HEK293 (cell line): ENCODE results near the gene GFI1.

Experiments used
- CTCF ChIA-PET: fragments of 350-600 bp; formaldehyde crosslinking; extraction: SDS; loops from one replicate; lab custom pipeline; 2021; ENCODE audit warnings: antibody characterized with exemption; lab: Yijun Ruan, JAX
- POLR2A ChIA-PET: fragments of 300-600 bp; formaldehyde crosslinking; extraction: SDS; loops from one replicate; lab custom pipeline; 2020; ENCODE audit warnings: antibody characterized with exemption, inconsistent platforms; lab: Yijun Ruan, JAX
- H3K27ac ChIP-seq: fragments of 200-500 bp; sonication (Bioruptor generic); 2 replicates; pipeline ENCODE4 v1.5.1; 2014; ENCODE audit warnings: low read depth, low read length, control low read depth, inconsistent platforms; ENCODE audit errors: extremely low read depth
- H3K36me3 ChIP-seq, 2 experiments: fragments of 200-500 bp in 1 of 2; sonication (Bioruptor generic) in 1 of 2; 1 replicate in 1 of 2; 2 replicates in 1 of 2; pipeline ENCODE4 v1.5.1; 2014 to 2017; ENCODE audit warnings: inconsistent platforms in 2 of 2, low read length in 2 of 2; ENCODE audit not compliant: control insufficient read depth in 2 of 2, insufficient read depth in 1 of 2
- H3K4me1 ChIP-seq: fragments of 200-500 bp; sonication (Bioruptor generic); 2 replicates; pipeline ENCODE4 v1.5.1; 2014; ENCODE audit warnings: mild to moderate bottlenecking, low read length, inconsistent platforms; ENCODE audit not compliant: control insufficient read depth, insufficient read depth
- H3K4me3 ChIP-seq: 2 replicates; pipeline ENCODE4 v1.5.1; 2011; ENCODE audit warnings: low read depth, mild to moderate bottlenecking, control low read depth, low read length, moderate library complexity
- H3K9me3 ChIP-seq: fragments of 200-500 bp; sonication (Bioruptor generic); 2 replicates; pipeline ENCODE4 v1.5.1; 2014; ENCODE audit warnings: low read depth, low read length, inconsistent platforms; ENCODE audit not compliant: control insufficient read depth, insufficient read depth
- BCL11B ChIP-seq: fragments of 450-650 bp; formaldehyde crosslinking; IDR thresholded peaks from 2 replicates; pipeline ENCODE4 v1.5.1; 2016; ENCODE audit warnings: low read depth, missing biosample characterization, missing genetic modification characterization
- ZFP41 ChIP-seq: fragments of 450-650 bp; formaldehyde crosslinking; IDR thresholded peaks from 2 replicates; pipeline ENCODE4 v1.5.1; 2016; ENCODE audit warnings: missing biosample characterization, missing genetic modification characterization, borderline replicate concordance
- ZFP69B ChIP-seq: fragments of 450-650 bp; formaldehyde crosslinking; IDR thresholded peaks from 2 replicates; pipeline ENCODE4 v1.5.1; 2016; ENCODE audit warnings: missing biosample characterization, missing genetic modification characterization
- ZNF202 ChIP-seq: fragments of 450-650 bp; formaldehyde crosslinking; IDR thresholded peaks from 2 replicates; pipeline ENCODE4 v1.5.1; 2016; ENCODE audit warnings: missing biosample characterization, missing genetic modification characterization, borderline replicate concordance
- ZNF221 ChIP-seq: fragments of 450-650 bp; formaldehyde crosslinking; IDR thresholded peaks from 2 replicates; pipeline ENCODE4 v1.5.1; 2017; ENCODE audit warnings: missing biosample characterization, missing genetic modification characterization, borderline replicate concordance
- ZNF311 ChIP-seq: fragments of 450-650 bp; formaldehyde crosslinking; IDR thresholded peaks from 2 replicates; pipeline ENCODE4 v1.5.1; 2017; ENCODE audit warnings: missing biosample characterization, missing genetic modification characterization, borderline replicate concordance
- ZNF354C ChIP-seq: fragments of 450-650 bp; formaldehyde crosslinking; IDR thresholded peaks from 2 replicates; pipeline ENCODE4 v1.5.1; 2016; ENCODE audit warnings: missing biosample characterization, missing genetic modification characterization, low read depth, borderline replicate concordance
- ZNF514 ChIP-seq: fragments of 450-650 bp; formaldehyde crosslinking; IDR thresholded peaks from 2 replicates; pipeline ENCODE4 v1.5.1; 2016; ENCODE audit warnings: missing biosample characterization, missing genetic modification characterization
- ZNF558 ChIP-seq: fragments of 450-650 bp; formaldehyde crosslinking; IDR thresholded peaks from 2 replicates; pipeline ENCODE4 v1.5.1; 2016; ENCODE audit warnings: missing biosample characterization, missing genetic modification characterization
- ZNF560 ChIP-seq: fragments of 450-650 bp; formaldehyde crosslinking; IDR thresholded peaks from 2 replicates; pipeline ENCODE4 v1.5.1; 2017; ENCODE audit warnings: missing biosample characterization, missing genetic modification characterization, borderline replicate concordance
- ZNF660 ChIP-seq: fragments of 450-650 bp; IDR thresholded peaks from 2 replicates; pipeline ENCODE4 v1.5.1; 2018; ENCODE audit warnings: missing biosample characterization, mild to moderate bottlenecking, missing genetic modification characterization
- TF ChIP-seq, protein P1 (sequence below): fragments of 450-650 bp; formaldehyde crosslinking; IDR thresholded peaks from 2 replicates; pipeline ENCODE4 v1.5.1; 2016; ENCODE audit warnings: missing biosample characterization, missing genetic modification characterization
- TF ChIP-seq, protein P2 (sequence below): fragments of 450-650 bp; formaldehyde crosslinking; IDR thresholded peaks from 2 replicates; pipeline ENCODE4 v1.5.1; 2016; ENCODE audit warnings: missing biosample characterization, missing genetic modification characterization, borderline replicate concordance
- TF ChIP-seq, protein P3 (sequence below): fragments of 450-650 bp; formaldehyde crosslinking; IDR thresholded peaks from 2 replicates; pipeline ENCODE4 v1.5.1; 2016; ENCODE audit warnings: missing biosample characterization, missing genetic modification characterization
- TF ChIP-seq, protein P4 (sequence below): fragments of 450-650 bp; formaldehyde crosslinking; IDR thresholded peaks from 2 replicates; pipeline ENCODE4 v1.5.1; 2016; ENCODE audit warnings: missing biosample characterization, missing genetic modification characterization
- TF ChIP-seq, protein P5 (sequence below): fragments of 450-650 bp; formaldehyde crosslinking; conservative IDR thresholded peaks from 2 replicates; pipeline ENCODE4 v1.5.1; 2016; ENCODE audit warnings: low read depth, missing biosample characterization, missing genetic modification characterization

GFI1 gene

DNA sequence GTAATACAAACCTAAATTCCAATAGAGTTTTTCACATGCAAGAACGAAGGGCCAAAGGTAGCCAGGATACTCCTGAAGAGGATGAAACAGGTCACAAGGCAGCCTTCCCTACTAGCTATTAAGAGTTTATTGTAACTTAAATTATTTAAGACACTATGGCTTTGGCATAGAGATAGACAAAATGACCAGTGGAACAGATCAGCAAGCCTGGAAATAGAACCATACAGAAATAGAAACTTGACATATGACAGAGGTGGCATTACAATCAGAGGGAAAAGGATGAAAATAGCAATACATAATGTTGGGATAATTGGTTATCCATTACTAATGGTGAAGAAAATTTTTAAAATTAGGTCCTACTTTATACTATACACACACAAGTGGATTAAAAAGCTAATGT is 16.5 kb downstream of the GFI1 start (continued):
- TF ChIP-seq ZNF202 (tag by site-specific recombination), result no peak
- TF ChIP-seq, protein P1, sequence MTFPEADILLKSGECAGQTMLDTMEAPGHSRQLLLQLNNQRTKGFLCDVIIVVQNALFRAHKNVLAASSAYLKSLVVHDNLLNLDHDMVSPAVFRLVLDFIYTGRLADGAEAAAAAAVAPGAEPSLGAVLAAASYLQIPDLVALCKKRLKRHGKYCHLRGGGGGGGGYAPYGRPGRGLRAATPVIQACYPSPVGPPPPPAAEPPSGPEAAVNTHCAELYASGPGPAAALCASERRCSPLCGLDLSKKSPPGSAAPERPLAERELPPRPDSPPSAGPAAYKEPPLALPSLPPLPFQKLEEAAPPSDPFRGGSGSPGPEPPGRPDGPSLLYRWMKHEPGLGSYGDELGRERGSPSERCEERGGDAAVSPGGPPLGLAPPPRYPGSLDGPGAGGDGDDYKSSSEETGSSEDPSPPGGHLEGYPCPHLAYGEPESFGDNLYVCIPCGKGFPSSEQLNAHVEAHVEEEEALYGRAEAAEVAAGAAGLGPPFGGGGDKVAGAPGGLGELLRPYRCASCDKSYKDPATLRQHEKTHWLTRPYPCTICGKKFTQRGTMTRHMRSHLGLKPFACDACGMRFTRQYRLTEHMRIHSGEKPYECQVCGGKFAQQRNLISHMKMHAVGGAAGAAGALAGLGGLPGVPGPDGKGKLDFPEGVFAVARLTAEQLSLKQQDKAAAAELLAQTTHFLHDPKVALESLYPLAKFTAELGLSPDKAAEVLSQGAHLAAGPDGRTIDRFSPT, result no peak

DNA sequence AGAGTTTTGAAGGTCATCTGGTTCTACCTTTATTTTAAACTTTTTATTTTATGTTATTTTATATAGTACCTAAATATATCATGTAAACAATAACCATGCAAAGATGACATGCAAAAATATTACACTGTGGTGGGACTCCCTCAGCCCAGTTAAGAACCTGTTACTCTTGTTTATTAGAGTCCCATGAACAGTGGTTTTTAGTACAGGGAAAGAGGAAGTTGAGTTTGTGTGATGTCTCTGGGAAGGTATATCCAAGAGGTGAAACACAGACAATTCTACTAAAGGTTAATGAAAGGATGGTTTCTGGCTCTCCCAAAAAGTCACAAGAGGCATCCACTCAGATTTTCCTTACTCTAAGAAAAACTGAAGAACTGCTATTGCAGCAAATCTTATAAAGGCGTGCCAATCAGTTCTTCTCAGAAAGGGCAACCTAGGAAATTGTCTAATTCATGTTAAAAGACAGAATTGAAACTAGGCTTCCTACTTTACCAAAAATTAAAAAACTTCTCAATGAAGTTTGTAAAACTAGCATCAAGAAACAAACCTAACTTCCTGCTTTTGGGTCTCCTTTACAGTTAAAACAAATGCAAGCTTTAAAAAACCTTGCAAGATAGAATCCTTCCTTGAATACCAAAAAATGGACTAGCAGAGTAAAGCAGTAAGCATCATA is 19.9 kb downstream of the GFI1 start:
- CTCF ChIA-PET, result interaction anchor here (0.7 kb wide), 1 partner anchor 35 kb away, joined by 3 read pairs; no protein-coding TSS in a partner anchor
- Histone ChIP-seq H3K4me3 (no peak overlapping the region), H3K9me3 (no peaks in the 10 kb centered on the region), H3K4me1 (no peaks in the 10 kb centered on the region), H3K36me3 (no peaks in the 10 kb centered on the region), H3K27ac (no peak overlapping the region)
- POLR2A ChIA-PET, result no interaction called here
- TF ChIP-seq, protein P2, sequence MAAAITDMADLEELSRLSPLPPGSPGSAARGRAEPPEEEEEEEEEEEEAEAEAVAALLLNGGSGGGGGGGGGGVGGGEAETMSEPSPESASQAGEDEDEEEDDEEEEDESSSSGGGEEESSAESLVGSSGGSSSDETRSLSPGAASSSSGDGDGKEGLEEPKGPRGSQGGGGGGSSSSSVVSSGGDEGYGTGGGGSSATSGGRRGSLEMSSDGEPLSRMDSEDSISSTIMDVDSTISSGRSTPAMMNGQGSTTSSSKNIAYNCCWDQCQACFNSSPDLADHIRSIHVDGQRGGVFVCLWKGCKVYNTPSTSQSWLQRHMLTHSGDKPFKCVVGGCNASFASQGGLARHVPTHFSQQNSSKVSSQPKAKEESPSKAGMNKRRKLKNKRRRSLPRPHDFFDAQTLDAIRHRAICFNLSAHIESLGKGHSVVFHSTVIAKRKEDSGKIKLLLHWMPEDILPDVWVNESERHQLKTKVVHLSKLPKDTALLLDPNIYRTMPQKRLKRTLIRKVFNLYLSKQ (tag by site-specific recombination), result no peak
- TF ChIP-seq, protein P3, sequence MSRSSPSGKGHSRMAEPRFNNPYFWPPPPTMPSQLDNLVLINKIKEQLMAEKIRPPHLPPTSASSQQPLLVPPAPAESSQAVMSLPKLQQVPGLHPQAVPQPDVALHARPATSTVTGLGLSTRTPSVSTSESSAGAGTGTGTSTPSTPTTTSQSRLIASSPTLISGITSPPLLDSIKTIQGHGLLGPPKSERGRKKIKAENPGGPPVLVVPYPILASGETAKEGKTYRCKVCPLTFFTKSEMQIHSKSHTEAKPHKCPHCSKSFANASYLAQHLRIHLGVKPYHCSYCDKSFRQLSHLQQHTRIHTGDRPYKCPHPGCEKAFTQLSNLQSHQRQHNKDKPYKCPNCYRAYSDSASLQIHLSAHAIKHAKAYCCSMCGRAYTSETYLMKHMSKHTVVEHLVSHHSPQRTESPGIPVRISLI, result no peak
- TF ChIP-seq ZNF311, result no peak
- no peak for TF ChIP-seq ZNF560 (tag by site-specific recombination)
- TF ChIP-seq BCL11B (tag by site-specific recombination), result no peak
- TF ChIP-seq ZNF354C, result no peak
- no peak for TF ChIP-seq ZNF221
- TF ChIP-seq ZNF558, result no peak
- TF ChIP-seq ZFP41 (tag by site-specific recombination), result no peak
- no peak for TF ChIP-seq ZNF660
- TF ChIP-seq ZNF514 (tag by site-specific recombination), result no peak
- TF ChIP-seq, protein P4, sequence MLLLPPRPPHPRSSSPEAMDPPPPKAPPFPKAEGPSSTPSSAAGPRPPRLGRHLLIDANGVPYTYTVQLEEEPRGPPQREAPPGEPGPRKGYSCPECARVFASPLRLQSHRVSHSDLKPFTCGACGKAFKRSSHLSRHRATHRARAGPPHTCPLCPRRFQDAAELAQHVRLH (tag by site-specific recombination), result no peak
- TF ChIP-seq, protein P5, sequence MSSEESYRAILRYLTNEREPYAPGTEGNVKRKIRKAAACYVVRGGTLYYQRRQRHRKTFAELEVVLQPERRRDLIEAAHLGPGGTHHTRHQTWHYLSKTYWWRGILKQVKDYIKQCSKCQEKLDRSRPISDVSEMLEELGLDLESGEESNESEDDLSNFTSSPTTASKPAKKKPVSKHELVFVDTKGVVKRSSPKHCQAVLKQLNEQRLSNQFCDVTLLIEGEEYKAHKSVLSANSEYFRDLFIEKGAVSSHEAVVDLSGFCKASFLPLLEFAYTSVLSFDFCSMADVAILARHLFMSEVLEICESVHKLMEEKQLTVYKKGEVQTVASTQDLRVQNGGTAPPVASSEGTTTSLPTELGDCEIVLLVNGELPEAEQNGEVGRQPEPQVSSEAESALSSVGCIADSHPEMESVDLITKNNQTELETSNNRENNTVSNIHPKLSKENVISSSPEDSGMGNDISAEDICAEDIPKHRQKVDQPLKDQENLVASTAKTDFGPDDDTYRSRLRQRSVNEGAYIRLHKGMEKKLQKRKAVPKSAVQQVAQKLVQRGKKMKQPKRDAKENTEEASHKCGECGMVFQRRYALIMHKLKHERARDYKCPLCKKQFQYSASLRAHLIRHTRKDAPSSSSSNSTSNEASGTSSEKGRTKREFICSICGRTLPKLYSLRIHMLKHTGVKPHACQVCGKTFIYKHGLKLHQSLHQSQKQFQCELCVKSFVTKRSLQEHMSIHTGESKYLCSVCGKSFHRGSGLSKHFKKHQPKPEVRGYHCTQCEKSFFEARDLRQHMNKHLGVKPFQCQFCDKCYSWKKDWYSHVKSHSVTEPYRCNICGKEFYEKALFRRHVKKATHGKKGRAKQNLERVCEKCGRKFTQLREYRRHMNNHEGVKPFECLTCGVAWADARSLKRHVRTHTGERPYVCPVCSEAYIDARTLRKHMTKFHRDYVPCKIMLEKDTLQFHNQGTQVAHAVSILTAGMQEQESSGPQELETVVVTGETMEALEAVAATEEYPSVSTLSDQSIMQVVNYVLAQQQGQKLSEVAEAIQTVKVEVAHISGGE (tag by site-specific recombination), result no peak
- TF ChIP-seq ZFP69B (tag by site-specific recombination), result no peak
